ENCODE measurements around the gene RAE1.

RAE1 gene

DNA sequence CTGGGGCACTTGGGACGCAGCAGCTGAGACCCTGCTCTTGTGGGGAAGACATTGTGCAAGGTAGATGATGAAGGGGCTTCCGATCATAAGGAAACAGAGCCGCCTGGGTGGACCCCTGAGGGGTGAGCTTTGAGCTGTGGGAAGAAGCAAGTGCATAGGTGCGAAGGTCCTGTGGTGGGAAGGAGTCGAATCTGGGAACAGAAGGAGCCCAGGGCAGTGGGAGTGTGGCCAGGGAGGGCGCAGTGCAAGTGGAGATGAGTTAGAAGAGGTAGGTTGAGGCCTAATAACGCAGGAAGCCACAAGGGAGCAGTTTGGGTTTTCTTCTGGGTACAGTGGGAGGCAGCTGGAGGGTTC is 50.5 kb downstream of the RAE1 start:
- DNase-seq = no peak

DNA sequence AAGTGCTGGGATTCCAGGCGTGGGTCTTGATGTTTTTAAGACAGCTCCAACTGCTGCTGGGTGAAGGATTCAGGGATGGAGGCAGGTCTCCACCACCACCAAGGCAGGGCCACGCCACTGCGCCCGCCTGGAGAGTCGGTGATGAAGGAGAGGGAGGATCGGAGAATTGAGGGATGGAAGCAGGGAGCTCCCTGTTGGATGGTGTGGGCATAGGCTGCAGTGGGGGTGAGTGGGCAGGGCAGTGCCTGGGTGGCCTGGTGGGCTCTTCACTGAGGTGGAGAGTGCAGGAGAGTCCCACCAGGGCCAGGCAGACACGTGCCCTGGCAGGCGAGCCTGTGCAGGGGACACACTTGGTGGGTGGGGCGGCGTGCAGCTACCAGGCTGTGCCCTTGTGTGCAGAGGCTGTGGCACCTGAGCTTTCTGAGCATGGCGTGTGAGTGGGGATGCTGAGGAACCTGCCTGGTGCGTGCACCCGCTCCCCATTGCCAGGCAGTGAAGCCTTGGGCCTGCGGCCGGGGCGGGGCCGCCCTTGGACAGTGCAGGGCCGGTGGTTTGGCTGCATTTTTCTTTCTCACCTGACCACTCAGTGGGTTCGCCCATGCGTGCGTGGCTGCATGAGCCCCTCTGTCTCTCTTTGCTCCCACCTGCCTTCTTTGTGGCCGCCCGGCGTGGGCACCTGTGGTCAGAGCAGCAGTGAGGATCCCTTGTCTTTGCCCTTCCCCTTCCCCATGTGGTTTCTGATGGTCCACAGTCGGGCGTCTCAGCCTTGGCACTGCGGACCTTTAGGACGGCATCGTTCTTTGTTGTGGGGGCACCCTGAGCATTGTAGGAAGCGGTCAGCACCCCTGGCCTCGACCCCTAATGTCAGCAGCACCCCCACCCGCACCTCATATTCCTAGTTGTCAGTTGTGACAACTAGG is 51.4 kb downstream of the RAE1 start:
- no peak for DNase-seq

DNA sequence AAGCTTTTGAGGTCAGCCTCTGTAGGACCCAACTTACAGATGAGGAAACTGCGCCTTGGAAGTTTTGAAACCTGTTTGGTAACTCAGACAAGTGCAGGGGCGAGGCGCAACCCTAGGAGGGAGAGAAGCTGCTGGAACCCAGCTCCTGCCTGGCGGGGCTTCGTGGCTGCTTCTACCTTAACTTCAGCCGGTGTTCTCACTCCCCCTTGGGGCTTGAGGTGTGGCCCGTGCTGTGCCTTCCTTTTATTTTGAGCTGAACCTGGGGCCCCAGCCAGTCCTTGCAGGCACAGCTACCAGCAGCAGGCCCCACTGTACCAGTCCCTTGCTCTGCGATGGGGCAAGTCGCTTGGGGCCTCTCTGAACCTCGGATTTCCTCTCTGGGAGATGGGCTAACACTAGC is 52.2 kb downstream of the RAE1 start:
- DNase-seq = no peak

DNA sequence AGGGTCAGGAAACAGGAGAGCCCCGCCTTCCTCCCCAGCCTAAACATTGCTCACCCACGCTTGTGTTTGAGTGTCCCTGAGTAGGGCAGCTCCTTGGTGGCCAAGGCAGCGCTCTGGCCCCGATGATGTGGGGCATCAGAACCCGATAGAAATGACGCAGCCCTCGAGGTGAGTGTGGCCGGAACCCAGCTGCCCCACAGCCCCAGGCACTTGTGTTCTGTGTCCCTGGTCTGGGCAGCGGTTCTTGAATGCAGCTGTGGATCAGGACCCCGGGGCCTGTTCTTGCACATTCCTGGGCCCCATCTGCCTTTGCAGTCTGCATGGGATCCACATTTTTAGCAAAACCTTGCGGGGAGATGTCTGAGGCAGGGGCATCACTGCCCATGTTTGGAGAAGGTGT is 53.0 kb downstream of the RAE1 start:
- DNase-seq = no peak

DNA sequence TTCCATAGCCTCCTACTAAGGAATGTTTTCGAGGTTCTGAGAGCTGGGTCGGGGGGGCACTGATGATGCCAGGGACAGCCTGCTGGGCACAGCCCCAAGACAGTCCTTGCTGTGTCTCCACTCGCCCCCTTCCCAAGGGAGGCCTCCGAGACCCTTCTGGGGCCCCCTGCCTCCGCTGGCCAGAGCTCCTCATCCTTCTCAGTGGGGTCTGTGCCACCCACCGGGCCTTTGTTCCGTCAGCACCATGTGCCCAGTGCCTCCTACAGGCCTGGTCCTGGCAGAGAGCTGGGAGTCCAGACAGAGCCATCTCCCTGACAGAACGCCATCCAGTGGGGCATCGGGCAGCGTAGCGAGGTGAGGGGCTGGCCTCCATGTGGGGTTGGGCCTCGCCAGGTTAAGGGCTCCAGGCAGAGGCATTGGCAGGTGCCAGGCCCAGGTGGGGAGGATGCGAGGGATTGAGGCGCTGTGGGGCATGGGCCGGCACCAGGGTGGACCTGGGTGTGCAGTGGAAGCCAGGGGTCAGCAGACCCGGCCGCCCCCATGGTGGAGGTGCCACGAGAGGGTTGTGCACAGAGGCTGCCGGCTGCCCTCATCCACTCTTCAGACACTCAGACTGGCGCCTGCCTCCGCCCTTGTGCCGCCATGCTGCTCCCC is 53.5 kb downstream of the RAE1 start:
- no peak for DNase-seq

DNA sequence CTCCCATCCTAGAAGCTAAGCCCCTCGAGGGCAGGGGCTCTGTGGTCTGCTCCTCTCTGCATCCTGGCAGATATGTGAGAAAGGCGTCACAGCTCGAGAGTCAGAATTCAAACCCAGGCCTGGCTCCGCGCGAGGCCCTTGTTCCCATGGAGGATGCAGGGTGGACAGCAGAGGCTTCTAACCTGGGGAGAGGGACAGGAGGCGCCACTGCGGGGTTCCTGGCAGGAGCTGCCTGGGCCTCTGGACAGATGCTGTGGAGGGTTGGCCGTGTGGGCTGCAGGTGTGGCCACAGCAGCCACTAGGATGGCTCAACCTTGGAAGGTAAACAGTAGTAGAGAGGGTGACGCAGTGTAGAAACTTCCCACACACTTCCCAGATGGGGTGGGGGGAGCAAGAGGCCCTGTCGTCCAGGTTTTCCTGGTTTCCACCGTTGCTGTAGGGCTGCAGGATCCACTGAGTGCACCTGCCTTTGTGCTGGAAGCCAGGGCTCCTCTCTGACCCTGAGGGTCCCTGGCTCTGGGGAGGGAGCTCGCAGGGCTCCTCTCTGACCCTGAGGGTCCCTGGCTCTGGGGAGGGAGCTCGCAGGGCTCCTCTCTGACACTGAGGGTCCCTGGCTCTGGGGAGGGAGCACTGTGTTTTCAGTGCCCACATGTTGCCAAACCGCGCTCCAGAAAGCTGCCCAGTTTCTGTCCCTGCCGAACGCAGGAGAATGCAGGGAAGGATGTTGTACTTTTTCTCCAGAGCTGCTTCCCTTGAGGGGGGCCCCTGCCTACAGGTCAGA is 54.4 kb downstream of the RAE1 start:
- DNase-seq = no peak

DNA sequence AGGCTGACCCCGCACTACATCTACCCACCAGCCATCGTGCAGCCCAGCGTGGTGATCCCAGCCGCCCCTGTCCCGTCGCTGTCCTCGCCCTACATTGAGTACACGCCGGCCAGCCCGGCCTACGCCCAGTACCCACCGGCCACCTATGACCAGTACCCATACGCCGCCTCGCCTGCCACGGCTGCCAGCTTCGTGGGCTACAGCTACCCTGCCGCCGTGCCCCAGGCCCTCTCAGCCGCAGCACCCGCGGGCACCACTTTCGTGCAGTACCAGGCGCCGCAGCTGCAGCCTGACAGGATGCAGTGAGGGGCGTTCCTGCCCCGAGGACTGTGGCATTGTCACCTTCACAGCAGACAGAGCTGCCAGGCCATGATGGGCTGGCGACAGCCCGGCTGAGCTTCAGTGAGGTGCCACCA is 56.5 kb downstream of the RAE1 start:
- peak in 2 of 3 experiments; percentile 18 to 47 for DNase-seq

DNA sequence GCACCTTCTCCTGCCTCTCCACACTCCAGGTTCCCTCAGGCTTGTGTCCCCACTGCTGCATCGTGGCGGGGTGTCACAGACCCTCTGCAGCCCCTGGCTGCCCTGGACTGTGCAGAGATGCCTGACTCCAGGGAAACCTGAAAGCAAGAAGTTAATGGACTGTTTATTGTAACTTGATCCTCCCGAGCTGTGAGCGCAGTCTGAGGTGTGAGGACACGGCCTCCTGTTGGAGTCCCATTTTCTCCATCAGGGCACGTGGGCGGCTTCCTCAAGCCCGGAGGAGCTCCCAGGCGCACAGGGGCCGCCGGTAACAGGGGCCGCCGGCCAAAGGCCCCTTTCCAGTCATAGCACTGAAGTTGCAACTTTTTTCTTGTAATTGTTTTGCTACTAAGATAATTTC is 57.1 kb downstream of the RAE1 start:
- DNase-seq = peak; percentile 11 to 74 (median 39)

DNA sequence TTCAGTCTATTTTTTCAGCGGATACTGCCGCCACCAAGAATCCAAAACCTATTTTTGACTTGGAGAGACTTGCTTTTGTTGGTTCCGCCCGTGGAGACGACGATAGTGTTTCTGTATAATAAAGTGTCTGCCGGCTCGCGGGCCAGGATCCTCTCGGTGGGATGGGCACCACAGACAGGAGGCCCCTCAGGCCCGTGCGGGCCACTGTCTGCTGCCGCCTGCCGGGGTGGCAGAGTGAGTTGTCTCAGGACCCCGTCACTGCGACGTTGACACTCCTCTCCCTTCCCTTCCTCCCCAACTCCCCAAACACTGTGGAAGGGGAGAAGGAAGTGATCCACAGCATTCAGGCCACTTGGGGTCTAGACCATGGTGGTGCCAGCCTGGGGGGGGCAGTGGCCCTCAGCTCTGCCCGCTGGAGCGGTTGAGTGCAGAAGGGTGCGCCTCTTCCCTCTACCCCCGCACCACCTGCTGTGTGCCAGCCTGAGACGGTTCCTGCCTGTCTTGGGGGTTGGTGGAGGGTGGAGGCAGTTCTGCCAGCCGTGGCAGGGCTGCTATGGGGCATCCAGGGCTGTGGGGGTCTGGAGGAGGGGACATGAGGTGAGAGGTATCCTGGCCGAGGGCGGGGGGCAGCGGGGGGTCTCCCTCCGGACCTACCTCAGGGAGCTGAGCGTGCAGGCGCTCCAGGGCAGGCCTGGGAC is 57.6 kb downstream of the RAE1 start:
- peak in 1 of 3 experiments; percentile 16 for DNase-seq

DNA sequence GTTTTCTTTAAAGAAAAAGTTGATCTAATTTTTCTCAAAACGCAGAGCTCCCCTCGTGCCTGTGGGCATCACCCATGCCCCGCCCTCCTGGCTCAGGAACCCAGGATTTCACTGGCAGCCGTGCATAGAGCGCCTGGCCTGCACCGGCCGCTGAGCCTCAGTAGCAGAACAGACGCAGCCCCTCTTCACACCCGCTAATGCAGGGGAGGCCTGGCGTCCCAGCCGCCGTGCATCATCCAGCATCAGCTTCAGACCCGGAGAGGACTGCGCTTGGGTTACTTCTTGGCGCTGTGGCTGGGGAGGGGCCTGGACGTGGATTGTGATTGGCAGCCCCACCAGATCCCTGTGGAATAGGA is 58.2 kb downstream of the RAE1 start:
- no peak for DNase-seq

DNA sequence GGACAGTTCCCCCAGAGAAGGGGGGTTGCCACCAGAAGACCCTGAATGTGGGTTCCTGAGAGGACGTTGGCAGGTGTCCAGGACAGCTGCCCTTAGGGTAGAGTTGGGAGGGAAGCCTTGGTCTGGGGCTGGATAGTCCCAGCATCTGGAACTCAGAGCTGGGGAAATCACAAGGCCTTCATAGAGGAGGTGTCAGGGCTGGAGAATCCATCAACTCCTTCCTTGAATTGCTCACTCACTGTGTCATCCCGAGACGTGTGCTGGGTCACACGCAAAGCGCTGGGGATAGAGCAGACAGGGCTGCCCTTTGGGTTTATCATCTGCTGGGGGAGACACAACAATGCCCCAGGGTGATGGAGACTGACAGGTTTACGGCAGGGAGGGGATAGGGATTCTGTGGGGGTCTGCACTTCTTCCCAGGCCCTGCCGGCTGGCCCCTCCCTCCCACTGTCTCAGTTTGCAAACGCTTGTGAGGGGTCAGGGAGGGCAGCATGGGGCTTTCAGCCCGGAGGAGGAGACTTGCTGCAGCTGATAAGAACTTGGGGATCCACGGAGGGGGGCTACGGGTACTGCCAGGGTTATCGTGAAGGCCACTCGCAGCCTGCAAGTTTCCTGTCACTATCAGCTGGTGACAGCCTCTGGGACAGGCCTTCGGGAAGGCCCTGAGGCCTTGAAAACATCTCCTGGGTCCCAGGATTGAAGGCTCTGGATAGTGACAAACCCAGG is 58.8 kb downstream of the RAE1 start:
- peak in 2 of 3 experiments; percentile 22 to 49 for DNase-seq

DNA sequence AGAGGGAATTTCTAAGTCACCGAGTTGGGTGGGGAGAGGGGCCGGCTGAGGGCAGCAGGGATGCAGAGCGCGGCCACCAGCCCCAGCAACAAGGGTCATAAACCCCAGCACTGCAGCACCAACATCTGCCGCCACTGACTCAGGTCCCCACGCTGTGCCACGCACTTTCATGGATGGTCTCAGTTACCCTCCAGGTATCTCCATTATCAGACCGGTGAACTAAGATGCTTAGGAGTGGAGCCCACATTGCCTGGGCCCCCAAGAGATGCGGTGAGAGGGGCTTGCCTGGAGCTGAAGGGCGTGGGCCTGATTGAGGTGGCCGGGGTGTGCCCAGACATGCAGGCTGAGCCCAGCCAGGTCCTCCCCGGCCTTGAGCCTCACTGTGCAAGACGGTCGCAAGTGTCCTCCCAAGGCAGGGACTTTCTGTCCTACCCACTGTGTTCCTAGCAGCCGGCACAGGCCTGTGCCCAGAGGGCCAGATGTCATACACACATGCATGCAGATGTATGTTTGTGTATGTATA is 59.4 kb downstream of the RAE1 start:
- peak in 1 of 3 experiments; percentile 31 for DNase-seq

DNA sequence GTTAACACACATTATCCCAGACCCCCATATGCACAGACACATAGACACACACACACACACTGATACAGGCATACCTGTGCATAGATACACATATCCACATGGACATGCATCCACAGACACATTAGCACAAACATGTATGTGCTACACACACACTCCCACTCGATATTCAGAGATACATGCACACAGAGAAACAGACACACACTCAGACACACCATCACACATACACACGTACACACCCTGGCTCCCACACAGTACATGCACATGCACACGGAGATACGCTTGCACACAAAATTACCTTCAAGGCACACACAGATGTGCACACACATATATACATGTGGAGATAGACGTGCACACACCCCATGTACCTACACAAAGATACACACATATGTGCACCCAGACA is 59.9 kb downstream of the RAE1 start:
- no peak for DNase-seq

DNA sequence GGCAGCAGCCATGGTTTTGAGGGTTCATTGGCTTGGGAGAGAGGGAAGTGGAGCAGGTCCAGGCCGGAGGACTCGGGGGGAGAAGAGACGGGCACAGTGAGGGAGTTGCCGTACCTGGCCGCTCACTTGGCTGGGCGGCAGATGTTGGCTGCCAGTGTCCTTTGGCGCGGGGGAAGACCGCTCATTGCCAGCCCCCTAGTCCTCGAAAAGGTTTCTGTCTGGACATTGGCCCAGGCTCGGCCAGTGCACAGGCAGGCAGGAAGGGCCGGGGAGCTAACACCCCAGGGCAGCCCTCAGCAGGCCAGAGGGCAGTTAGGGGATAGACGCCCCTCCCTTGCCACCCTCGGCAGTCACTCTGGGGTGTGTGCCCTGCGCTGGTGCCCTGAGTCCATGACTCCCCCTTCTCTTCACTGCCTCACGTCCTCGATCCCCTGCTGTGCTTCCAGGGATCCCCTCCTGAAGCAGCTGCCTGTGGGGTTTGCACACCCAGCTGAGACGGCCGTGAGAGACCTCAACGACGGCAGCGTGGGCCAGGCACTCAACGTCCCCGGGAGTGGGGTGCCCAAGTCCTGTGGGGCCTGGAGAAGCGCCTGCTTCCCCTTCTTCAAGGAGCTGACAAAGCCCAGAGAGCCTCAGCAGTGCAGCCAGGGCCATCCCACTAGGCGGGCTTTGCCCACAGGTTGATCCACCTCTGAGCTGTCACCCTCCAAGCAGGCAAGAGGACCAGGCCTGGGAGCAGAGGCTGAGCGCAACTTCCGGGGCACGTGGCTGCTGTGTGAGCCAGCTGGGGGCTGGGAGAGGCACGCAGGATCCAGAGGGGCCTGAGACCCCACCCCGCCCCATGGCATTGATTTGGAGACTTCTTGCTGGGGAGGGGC is 60.6 kb downstream of the RAE1 start:
- DNase-seq = peak in 2 of 3 experiments; percentile 36 to 38

DNA sequence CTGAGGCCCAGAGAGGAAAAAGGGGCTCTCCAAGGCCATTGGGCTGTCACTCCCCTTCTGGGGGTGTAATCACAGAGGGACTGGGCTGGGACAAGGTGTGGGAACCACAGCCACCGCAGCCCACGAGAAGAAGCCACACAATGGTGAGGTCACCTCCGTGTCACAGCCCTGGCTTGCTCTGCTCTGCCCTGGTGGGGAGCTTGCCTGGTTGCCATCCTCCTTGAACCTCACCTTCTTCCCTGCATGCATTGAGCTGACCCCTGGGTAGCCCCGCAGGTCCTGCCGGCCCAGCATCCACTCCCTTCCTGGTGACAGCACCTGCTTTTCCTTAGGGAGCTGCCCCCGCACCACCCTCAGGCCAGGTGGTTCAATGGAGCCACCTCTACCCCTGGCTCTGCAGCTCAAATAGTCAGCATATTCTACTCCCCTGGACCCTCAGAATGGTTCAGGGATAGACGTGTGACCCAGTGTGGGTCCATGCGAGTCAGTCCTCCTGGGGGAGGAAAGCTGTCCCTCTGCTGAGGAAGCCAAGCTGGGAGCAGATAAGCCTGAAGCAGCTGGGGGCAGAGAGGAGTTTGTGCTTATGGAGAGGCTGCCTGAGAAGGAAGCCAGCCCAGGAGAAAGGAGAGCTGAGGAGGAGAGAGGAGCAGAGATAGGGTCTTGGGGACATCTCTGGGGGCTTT is 61.4 kb downstream of the RAE1 start:
- no peak for DNase-seq

DNA sequence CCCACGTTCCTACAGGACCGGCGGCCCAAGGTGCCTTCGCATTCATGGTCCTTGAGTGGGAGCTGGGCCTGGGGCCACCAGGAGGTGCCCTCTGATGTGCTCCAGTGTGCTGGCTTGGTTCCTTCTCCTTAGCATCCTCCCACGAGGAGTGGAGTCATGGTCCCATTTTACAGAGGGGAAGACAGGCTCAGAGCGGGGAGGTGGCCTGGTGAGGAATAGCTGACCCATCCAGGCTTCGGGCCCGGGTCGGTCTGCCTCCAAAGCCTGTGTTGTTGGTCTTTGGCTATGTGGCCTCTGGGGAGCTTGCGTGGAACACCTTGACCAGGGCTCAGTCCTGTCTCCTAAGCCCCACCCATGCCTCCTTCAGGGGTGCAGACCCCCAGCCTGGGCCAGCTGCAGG is 62.9 kb downstream of the RAE1 start:
- no peak for DNase-seq

DNA sequence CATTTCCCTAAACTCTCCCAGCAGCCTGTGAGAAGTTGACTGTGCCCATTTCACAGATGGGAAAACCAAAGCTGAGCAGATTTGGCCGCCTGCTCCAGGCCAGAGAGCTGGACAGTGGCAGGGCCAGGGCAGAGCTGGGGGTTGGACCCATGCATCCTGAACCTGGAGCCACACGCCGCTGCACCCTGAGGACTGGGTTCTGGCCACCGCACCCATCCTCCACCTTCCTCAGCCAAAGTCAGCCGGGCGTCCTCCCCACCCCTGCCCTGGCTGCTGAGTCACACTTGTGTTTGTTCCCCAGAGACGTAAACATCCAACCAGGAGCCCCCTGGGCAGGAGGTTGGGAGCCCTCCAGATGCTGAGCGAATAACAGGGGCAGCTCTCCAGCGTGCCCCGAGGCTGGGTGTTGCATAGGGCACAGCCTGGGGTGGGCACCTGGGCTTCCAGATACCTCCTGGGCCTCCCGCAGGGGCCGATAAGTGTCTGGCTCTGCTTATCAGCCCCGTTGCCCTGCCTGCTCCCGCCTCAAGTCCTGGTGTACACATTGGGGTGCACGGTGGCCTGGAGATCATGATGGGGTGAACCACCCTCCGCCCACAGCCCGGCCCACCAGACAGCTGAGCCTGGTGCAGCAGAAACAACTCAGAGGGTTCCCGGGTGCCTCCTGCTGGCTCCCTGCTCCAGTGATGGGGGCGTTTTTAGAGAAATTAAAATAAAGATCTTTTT is 64.0 kb downstream of the RAE1 start:
- DNase-seq = peak in 2 of 3 experiments; percentile 32 to 63

DNA sequence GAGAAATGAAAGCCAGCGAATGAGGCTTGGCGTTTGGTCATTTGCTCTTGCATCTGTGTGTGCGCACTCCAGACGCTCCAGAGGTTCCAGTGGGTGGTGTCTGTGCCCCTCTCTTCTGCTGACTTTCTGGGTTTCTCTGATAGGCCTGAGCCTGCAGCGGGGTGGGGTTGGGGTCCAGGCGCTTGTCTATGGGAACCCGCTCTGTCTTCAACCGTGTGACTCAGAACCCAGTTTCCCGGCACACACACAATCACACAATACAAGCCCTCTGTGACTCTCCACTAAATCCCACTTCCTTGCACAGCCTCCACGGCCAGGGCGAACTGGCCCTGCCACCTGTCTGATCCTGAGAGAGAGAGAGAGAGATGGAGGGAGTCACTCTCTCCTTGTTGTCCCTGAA is 64.7 kb downstream of the RAE1 start:
- DNase-seq = peak in 1 of 3 experiments; percentile 49

DNA sequence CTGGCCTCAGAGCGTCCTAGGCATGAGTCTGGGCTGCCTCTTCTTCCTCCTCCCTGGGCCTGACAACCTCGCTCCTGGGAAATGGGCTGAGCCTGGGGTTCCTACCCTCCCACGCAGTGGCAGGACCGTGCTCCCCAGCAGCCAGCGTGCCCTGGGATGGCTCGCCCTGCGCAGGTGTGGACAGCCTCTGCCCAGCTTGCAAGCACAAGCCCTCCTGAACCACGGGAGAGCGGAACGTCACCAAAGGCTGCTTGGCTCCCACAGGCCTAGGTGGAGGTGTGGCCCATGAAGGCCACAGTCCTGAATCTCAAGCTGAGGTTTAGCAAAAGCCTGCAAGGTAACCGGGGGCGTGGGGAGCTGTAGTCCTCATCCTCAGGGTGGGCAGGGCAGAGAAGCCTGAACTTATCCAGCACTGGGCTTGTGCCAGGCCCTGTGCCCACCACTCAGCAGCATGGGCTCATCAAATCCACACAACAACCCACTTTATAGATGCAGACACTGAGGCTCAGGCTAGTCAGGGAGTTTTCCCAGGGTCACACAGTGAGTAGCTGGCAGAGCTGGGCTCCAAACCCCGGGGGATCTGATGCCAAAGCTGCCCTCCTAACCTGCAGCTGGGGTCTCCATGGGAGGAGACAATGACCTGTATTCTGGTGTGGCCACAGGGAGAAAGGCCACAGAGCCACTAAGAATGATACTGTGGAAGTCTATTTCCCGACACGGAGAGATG is 65.4 kb downstream of the RAE1 start:
- no peak for DNase-seq

Measured in NCI-H1417 (cell line).